ENCODE data around the gene AFP. TPM values are rescaled to one million over a fixed set of nuclear protein-coding genes. Genes with fewer than 3 reads are reported as not detected.

AFP gene
- total and polyA plus RNA-seq, 2 of the 13 experiments (the other 11 are each of a cell fraction or from before 2014, with no cell fraction given) = 9,434 to 13,105 TPM

DNA sequence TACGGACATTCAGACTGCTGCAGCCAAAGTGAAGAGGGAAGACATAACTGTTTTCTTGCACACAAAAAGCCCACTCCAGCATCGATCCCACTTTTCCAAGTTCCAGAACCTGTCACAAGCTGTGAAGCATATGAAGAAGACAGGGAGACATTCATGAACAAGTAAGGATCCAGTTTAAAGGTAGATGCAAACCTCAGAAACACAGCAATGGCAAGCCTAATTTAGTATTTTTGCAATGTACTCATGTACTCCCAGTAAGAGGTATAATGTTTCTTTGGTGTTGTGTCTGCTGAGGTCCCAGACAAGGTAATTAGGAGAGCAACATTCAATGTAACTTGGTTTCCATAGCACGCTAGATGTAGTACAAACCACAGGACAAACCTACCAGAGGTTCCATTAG lies 4.6 kb downstream of the AFP start (continued):
- TF ChIP-seq, protein P1, sequence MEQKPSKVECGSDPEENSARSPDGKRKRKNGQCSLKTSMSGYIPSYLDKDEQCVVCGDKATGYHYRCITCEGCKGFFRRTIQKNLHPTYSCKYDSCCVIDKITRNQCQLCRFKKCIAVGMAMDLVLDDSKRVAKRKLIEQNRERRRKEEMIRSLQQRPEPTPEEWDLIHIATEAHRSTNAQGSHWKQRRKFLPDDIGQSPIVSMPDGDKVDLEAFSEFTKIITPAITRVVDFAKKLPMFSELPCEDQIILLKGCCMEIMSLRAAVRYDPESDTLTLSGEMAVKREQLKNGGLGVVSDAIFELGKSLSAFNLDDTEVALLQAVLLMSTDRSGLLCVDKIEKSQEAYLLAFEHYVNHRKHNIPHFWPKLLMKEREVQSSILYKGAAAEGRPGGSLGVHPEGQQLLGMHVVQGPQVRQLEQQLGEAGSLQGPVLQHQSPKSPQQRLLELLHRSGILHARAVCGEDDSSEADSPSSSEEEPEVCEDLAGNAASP (CRISPR knock-in tag; IDR thresholded peaks at IDR 0.05; ENCODE audit: borderline replicate concordance) = no peak
- TF ChIP-seq FOXC1 (CRISPR knock-in tag; IDR thresholded peaks at IDR 0.05; ENCODE audit: borderline replicate concordance) (no peak), KAT8 (CRISPR knock-in tag; IDR thresholded peaks at IDR 0.05) (no peak), HES4 (CRISPR knock-in tag; IDR thresholded peaks at IDR 0.05; ENCODE audit: borderline replicate concordance) (no peak), DNMT1 (CRISPR knock-in tag; IDR thresholded peaks at IDR 0.05) (no peak), NCOR1 (IDR thresholded peaks at IDR 0.05; ENCODE audit: borderline replicate concordance, low read length) (no peak), HOXA3 (CRISPR knock-in tag; IDR thresholded peaks at IDR 0.05) (no peak), ZNF652 (CRISPR knock-in tag; IDR thresholded peaks at IDR 0.05; ENCODE audit: borderline replicate concordance, low read depth) (no peak), SMAD1 (CRISPR knock-in tag; IDR thresholded peaks at IDR 0.05; ENCODE audit: borderline replicate concordance, low read depth) (no peak), GABPA (IDR thresholded peaks at IDR 0.05; ENCODE audit: low read depth, low read length) (no peak), GABPA (CRISPR knock-in tag; IDR thresholded peaks at IDR 0.05; ENCODE audit: low read depth) (no peak), BORCS8-MEF2B (CRISPR knock-in tag; IDR thresholded peaks at IDR 0.05) (no peak), ZEB1 (IDR thresholded peaks at IDR 0.05; ENCODE audit: insufficient replicate concordance, low read depth) (no peak), TOPORS (CRISPR knock-in tag; IDR thresholded peaks at IDR 0.05) (peak; percentile 36; the same call in 1 of the 2 replicates)
- TF ChIP-seq, protein P2, sequence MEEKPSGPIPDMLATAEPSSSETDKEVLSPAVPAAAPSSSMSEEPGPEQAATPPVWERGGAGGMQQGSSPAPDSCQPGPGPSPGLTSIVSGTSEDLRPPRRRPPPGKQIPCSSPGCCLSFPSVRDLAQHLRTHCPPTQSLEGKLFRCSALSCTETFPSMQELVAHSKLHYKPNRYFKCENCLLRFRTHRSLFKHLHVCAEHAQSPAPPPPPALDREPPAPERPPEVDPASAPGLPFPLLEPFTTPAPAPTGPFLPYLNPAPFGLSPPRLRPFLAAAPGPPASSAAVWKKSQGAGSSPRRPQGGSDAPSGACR (CRISPR knock-in tag; IDR thresholded peaks at IDR 0.05) = no peak
- TF ChIP-seq, protein P3, sequence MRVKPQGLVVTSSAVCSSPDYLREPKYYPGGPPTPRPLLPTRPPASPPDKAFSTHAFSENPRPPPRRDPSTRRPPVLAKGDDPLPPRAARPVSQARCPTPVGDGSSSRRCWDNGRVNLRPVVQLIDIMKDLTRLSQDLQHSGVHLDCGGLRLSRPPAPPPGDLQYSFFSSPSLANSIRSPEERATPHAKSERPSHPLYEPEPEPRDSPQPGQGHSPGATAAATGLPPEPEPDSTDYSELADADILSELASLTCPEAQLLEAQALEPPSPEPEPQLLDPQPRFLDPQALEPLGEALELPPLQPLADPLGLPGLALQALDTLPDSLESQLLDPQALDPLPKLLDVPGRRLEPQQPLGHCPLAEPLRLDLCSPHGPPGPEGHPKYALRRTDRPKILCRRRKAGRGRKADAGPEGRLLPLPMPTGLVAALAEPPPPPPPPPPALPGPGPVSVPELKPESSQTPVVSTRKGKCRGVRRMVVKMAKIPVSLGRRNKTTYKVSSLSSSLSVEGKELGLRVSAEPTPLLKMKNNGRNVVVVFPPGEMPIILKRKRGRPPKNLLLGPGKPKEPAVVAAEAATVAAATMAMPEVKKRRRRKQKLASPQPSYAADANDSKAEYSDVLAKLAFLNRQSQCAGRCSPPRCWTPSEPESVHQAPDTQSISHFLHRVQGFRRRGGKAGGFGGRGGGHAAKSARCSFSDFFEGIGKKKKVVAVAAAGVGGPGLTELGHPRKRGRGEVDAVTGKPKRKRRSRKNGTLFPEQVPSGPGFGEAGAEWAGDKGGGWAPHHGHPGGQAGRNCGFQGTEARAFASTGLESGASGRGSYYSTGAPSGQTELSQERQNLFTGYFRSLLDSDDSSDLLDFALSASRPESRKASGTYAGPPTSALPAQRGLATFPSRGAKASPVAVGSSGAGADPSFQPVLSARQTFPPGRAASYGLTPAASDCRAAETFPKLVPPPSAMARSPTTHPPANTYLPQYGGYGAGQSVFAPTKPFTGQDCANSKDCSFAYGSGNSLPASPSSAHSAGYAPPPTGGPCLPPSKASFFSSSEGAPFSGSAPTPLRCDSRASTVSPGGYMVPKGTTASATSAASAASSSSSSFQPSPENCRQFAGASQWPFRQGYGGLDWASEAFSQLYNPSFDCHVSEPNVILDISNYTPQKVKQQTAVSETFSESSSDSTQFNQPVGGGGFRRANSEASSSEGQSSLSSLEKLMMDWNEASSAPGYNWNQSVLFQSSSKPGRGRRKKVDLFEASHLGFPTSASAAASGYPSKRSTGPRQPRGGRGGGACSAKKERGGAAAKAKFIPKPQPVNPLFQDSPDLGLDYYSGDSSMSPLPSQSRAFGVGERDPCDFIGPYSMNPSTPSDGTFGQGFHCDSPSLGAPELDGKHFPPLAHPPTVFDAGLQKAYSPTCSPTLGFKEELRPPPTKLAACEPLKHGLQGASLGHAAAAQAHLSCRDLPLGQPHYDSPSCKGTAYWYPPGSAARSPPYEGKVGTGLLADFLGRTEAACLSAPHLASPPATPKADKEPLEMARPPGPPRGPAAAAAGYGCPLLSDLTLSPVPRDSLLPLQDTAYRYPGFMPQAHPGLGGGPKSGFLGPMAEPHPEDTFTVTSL (CRISPR knock-in tag; IDR thresholded peaks at IDR 0.05; ENCODE audit: borderline replicate concordance) = no peak
- TF ChIP-seq, protein P4, sequence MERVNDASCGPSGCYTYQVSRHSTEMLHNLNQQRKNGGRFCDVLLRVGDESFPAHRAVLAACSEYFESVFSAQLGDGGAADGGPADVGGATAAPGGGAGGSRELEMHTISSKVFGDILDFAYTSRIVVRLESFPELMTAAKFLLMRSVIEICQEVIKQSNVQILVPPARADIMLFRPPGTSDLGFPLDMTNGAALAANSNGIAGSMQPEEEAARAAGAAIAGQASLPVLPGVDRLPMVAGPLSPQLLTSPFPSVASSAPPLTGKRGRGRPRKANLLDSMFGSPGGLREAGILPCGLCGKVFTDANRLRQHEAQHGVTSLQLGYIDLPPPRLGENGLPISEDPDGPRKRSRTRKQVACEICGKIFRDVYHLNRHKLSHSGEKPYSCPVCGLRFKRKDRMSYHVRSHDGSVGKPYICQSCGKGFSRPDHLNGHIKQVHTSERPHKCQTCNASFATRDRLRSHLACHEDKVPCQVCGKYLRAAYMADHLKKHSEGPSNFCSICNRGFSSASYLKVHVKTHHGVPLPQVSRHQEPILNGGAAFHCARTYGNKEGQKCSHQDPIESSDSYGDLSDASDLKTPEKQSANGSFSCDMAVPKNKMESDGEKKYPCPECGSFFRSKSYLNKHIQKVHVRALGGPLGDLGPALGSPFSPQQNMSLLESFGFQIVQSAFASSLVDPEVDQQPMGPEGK (CRISPR knock-in tag; IDR thresholded peaks at IDR 0.05) = no peak
- TF ChIP-seq, protein P5, sequence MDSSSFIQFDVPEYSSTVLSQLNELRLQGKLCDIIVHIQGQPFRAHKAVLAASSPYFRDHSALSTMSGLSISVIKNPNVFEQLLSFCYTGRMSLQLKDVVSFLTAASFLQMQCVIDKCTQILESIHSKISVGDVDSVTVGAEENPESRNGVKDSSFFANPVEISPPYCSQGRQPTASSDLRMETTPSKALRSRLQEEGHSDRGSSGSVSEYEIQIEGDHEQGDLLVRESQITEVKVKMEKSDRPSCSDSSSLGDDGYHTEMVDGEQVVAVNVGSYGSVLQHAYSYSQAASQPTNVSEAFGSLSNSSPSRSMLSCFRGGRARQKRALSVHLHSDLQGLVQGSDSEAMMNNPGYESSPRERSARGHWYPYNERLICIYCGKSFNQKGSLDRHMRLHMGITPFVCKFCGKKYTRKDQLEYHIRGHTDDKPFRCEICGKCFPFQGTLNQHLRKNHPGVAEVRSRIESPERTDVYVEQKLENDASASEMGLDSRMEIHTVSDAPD (CRISPR knock-in tag; IDR thresholded peaks at IDR 0.05) = 0 out of 2 replicates have a peak, but pooled peaks have one; percentile 34
